Measurements from ENCODE around the gene TMEM86B.

The TMEM86B gene

GRCh38 chr19:55273978-55274707 is 45.6 kb upstream of the TMEM86B start (continued):
- TF ChIP-seq, protein P1, sequence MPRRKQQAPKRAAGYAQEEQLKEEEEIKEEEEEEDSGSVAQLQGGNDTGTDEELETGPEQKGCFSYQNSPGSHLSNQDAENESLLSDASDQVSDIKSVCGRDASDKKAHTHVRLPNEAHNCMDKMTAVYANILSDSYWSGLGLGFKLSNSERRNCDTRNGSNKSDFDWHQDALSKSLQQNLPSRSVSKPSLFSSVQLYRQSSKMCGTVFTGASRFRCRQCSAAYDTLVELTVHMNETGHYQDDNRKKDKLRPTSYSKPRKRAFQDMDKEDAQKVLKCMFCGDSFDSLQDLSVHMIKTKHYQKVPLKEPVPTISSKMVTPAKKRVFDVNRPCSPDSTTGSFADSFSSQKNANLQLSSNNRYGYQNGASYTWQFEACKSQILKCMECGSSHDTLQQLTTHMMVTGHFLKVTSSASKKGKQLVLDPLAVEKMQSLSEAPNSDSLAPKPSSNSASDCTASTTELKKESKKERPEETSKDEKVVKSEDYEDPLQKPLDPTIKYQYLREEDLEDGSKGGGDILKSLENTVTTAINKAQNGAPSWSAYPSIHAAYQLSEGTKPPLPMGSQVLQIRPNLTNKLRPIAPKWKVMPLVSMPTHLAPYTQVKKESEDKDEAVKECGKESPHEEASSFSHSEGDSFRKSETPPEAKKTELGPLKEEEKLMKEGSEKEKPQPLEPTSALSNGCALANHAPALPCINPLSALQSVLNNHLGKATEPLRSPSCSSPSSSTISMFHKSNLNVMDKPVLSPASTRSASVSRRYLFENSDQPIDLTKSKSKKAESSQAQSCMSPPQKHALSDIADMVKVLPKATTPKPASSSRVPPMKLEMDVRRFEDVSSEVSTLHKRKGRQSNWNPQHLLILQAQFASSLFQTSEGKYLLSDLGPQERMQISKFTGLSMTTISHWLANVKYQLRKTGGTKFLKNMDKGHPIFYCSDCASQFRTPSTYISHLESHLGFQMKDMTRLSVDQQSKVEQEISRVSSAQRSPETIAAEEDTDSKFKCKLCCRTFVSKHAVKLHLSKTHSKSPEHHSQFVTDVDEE (CRISPR knock-in tag; IDR thresholded peaks at IDR 0.05), result no peak
- TF ChIP-seq ZFP3 (CRISPR knock-in tag; IDR thresholded peaks at IDR 0.05), result no peak
- TF ChIP-seq GLIS3 (CRISPR knock-in tag; IDR thresholded peaks at IDR 0.05), result no peak

DNA sequence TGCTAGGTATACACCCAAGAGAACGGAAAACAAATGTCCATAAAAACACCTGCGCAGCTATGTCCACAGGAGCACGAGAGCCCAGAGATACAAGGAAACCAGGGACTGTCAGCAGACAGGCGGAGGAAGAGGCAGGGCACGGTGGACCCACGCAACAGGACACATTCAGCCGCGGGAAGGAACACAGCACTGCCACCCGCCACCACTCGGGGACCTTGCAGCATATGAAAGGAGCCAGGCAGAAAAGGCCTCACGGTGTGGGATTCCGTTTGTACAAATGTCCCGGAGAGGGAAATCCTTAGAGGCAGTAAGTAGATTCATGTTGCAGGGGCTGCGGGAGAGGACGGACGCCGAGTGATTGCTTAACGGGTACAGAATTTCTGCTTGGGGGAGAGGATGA is 43.6 kb upstream of the TMEM86B start:
- TF ChIP-seq ESRRG (CRISPR knock-in tag; IDR thresholded peaks at IDR 0.05) (no peak), ZNF70 (CRISPR knock-in tag; IDR thresholded peaks at IDR 0.05) (no peak), ZNF565 (CRISPR knock-in tag; conservative IDR thresholded peaks at IDR 0.05; ENCODE audit: low read depth) (no peak), PPARA (CRISPR knock-in tag; IDR thresholded peaks at IDR 0.05; ENCODE audit: borderline replicate concordance) (no peak), SNAI2 (CRISPR knock-in tag; IDR thresholded peaks at IDR 0.05) (no peak), ZNF8 (CRISPR knock-in tag; IDR thresholded peaks at IDR 0.05) (no peak)
- TF ChIP-seq, protein P1 (CRISPR knock-in tag; IDR thresholded peaks at IDR 0.05), result no peak

GRCh38 chr19:55270172-55270942 is 41.8 kb upstream of the TMEM86B start:
- ATAC-seq, result no peak
- TF ChIP-seq ZFP30 (CRISPR knock-in tag; IDR thresholded peaks at IDR 0.05) (no peak), RARB (CRISPR knock-in tag; IDR thresholded peaks at IDR 0.05) (no peak), ZNF70 (CRISPR knock-in tag; IDR thresholded peaks at IDR 0.05) (no peak), GLIS3 (CRISPR knock-in tag; IDR thresholded peaks at IDR 0.05) (no peak), CSDC2 (CRISPR knock-in tag; IDR thresholded peaks at IDR 0.05) (no peak), TCF4 (CRISPR knock-in tag; IDR thresholded peaks at IDR 0.05; ENCODE audit: borderline replicate concordance) (no peak), ESRRG (CRISPR knock-in tag; IDR thresholded peaks at IDR 0.05) (no peak), BACH2 (CRISPR knock-in tag; IDR thresholded peaks at IDR 0.05; ENCODE audit: borderline replicate concordance) (no peak), PPARA (CRISPR knock-in tag; IDR thresholded peaks at IDR 0.05; ENCODE audit: borderline replicate concordance) (no peak), ARNTL (CRISPR knock-in tag; IDR thresholded peaks at IDR 0.05; ENCODE audit: borderline replicate concordance, low read depth) (no peak), ZFP3 (CRISPR knock-in tag; IDR thresholded peaks at IDR 0.05) (no peak), ZNF8 (CRISPR knock-in tag; IDR thresholded peaks at IDR 0.05) (no peak), ISL1 (CRISPR knock-in tag; IDR thresholded peaks at IDR 0.05) (no peak), OSR1 (CRISPR knock-in tag; IDR thresholded peaks at IDR 0.05) (no peak), ZNF565 (CRISPR knock-in tag; conservative IDR thresholded peaks at IDR 0.05; ENCODE audit: low read depth) (no peak)
- TF ChIP-seq, protein P2, sequence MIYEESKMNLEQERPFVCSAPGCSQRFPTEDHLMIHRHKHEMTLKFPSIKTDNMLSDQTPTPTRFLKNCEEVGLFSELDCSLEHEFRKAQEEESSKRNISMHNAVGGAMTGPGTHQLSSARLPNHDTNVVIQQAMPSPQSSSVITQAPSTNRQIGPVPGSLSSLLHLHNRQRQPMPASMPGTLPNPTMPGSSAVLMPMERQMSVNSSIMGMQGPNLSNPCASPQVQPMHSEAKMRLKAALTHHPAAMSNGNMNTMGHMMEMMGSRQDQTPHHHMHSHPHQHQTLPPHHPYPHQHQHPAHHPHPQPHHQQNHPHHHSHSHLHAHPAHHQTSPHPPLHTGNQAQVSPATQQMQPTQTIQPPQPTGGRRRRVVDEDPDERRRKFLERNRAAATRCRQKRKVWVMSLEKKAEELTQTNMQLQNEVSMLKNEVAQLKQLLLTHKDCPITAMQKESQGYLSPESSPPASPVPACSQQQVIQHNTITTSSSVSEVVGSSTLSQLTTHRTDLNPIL (CRISPR knock-in tag; IDR thresholded peaks at IDR 0.05; ENCODE audit: low read depth), result no peak

More for the DNA sequence above, 43.6 kb upstream of the TMEM86B start:
- ATAC-seq, result no peak

- no peak for ATAC-seq
- TF ChIP-seq, protein P1 (CRISPR knock-in tag; IDR thresholded peaks at IDR 0.05), result no peak
- TF ChIP-seq RARB (CRISPR knock-in tag; IDR thresholded peaks at IDR 0.05) (no peak), ZNF8 (CRISPR knock-in tag; IDR thresholded peaks at IDR 0.05) (no peak), CSDC2 (CRISPR knock-in tag; IDR thresholded peaks at IDR 0.05) (no peak), ZFP3 (CRISPR knock-in tag; IDR thresholded peaks at IDR 0.05) (no peak), TOX (CRISPR knock-in tag; IDR thresholded peaks at IDR 0.05; ENCODE audit: borderline replicate concordance) (no peak), ZNF70 (CRISPR knock-in tag; IDR thresholded peaks at IDR 0.05) (no peak), ZFP30 (CRISPR knock-in tag; IDR thresholded peaks at IDR 0.05) (no peak)
- TF ChIP-seq, protein P2 (CRISPR knock-in tag; IDR thresholded peaks at IDR 0.05; ENCODE audit: low read depth), result no peak
- TF ChIP-seq, protein P3, sequence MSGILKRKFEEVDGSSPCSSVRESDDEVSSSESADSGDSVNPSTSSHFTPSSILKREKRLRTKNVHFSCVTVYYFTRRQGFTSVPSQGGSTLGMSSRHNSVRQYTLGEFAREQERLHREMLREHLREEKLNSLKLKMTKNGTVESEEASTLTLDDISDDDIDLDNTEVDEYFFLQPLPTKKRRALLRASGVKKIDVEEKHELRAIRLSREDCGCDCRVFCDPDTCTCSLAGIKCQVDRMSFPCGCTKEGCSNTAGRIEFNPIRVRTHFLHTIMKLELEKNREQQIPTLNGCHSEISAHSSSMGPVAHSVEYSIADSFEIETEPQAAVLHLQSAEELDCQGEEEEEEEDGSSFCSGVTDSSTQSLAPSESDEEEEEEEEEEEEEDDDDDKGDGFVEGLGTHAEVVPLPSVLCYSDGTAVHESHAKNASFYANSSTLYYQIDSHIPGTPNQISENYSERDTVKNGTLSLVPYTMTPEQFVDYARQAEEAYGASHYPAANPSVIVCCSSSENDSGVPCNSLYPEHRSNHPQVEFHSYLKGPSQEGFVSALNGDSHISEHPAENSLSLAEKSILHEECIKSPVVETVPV (CRISPR knock-in tag; IDR thresholded peaks at IDR 0.05), result no peak
Measured at GRCh38 chr19:55269299-55269698, 40.7 kb upstream of the TMEM86B start.
